Measurements from ENCODE around the gene PPIF. TPM values are rescaled to one million over a fixed set of nuclear protein-coding genes. Genes with fewer than 3 reads are reported as not detected.
"Not testable (repeated sequence)": the region's sequence is repeated elsewhere in the genome, so short reads cannot be mapped to it uniquely, and the experiment has no call there.

PPIF gene
- total and polyA plus RNA-seq, 7 donors = 44.6 to 297 (median 85.9) TPM

GRCh38 chr10:79331226-79331625, 16.0 kb upstream of the PPIF start:
- intact Hi-C loops (cut with DNase I) = no loop called here
- Histone ChIP-seq H3K27me3 (ENCODE audit: insufficient read depth in 3 of 3, low read length in 2 of 3) (no peaks in the 10 kb centered on the region), H3K4me3 (no peak overlapping the region), H3K27ac (no peak overlapping the region), H3K36me3 (ENCODE audit: insufficient read depth in 1 of 2, low read depth in 1 of 2) (no peaks in the 10 kb centered on the region), H3K4me1 (peaks cover 6% of the 10 kb centered on the region), H3K9me3 (no peaks in the 10 kb centered on the region)
- no peak for TF ChIP-seq CTCF (IDR thresholded peaks at IDR 0.05)
- no peak for ATAC-seq
- DNase-seq = no peak
- WGBS, 3 donors = 90 to 95% (median 95%) methylated on average over 5 of the region's 5 CpGs

- 55 to 63% (median 62%) methylated on average over 6 of the region's 6 CpGs for WGBS, 3 donors
- Histone ChIP-seq H3K27me3 (ENCODE audit: insufficient read depth in 3 of 3, low read length in 2 of 3) (no peaks in the 10 kb centered on the region), H3K36me3 (ENCODE audit: insufficient read depth in 1 of 2, low read depth in 1 of 2) (no peaks in the 10 kb centered on the region), H3K4me1 (peaks cover 6% of the 10 kb centered on the region), H3K27ac (no peak overlapping the region), H3K4me3 (no peak overlapping the region), H3K9me3 (no peaks in the 10 kb centered on the region)
- no peak for TF ChIP-seq CTCF (IDR thresholded peaks at IDR 0.05)
- ATAC-seq (peak in 3 of 4 donors; percentile 24 to 48 (median 41)), DNase-seq (no peak)
- intact Hi-C loops (cut with DNase I) = no loop called here
Measured at GRCh38 chr10:79331709-79332108, 15.6 kb upstream of the PPIF start.

GRCh38 chr10:79332610-79333315, 14.5 kb upstream of the PPIF start:
- ATAC-seq; H3K27me3 ChIP-seq (ENCODE audit: insufficient read depth in 3 of 3, low read length in 2 of 3); H3K36me3 ChIP-seq (ENCODE audit: insufficient read depth in 1 of 2, low read depth in 1 of 2); H3K4me1 ChIP-seq; intact Hi-C loops (cut with DNase I); H3K9me3 ChIP-seq; DNase-seq; H3K4me3 ChIP-seq; H3K27ac ChIP-seq: not testable (repeated sequence)
- WGBS, 3 donors = 95 to 99% (median 97%) methylated on average over 2 to 3 of the region's 10 CpGs

GRCh38 chr10:79333513-79333912, 13.8 kb upstream of the PPIF start:
- intact Hi-C loops (cut with DNase I) = no loop called here
- ATAC-seq = no peak
- Histone ChIP-seq H3K27ac (no peak overlapping the region), H3K36me3 (ENCODE audit: insufficient read depth in 1 of 2, low read depth in 1 of 2) (no peaks in the 10 kb centered on the region), H3K9me3 (no peaks in the 10 kb centered on the region), H3K4me1 (peaks cover 6% of the 10 kb centered on the region), H3K4me3 (no peak overlapping the region), H3K27me3 (ENCODE audit: insufficient read depth in 3 of 3, low read length in 2 of 3) (no peaks in the 10 kb centered on the region)
- no peak for DNase-seq
- no peak for TF ChIP-seq CTCF (IDR thresholded peaks at IDR 0.05)
- 92 to 99% (median 96%) methylated on average over 2 of the region's 2 CpGs for WGBS, 3 donors

- Histone ChIP-seq H3K9me3 (no peaks in the 10 kb centered on the region), H3K4me3 (no peak overlapping the region), H3K4me1 (peaks cover 6% of the 10 kb centered on the region), H3K27ac (no peak overlapping the region), H3K36me3 (ENCODE audit: insufficient read depth in 1 of 2, low read depth in 1 of 2) (no peaks in the 10 kb centered on the region), H3K27me3 (ENCODE audit: insufficient read depth in 3 of 3, low read length in 2 of 3) (no peaks in the 10 kb centered on the region)
- ATAC-seq (no peak), DNase-seq (no peak)
- 84 to 95% (median 91%) methylated on average over 2 of the region's 2 CpGs for WGBS, 3 donors
- TF ChIP-seq CTCF (IDR thresholded peaks at IDR 0.05) = no peak
- intact Hi-C loops (cut with DNase I) = no loop called here
Measured at GRCh38 chr10:79334573-79334972, 12.7 kb upstream of the PPIF start.
